CD4-positive, alpha-beta T cell treated with Interleukin-17A for 1 hour (primary cell): ENCODE measurements around the gene L3MBTL4.

Source experiments
- DNase-seq: peaks from one replicate; pipeline ENCODE4 v3.0.0-alpha.2; 2020

Gene L3MBTL4

DNA sequence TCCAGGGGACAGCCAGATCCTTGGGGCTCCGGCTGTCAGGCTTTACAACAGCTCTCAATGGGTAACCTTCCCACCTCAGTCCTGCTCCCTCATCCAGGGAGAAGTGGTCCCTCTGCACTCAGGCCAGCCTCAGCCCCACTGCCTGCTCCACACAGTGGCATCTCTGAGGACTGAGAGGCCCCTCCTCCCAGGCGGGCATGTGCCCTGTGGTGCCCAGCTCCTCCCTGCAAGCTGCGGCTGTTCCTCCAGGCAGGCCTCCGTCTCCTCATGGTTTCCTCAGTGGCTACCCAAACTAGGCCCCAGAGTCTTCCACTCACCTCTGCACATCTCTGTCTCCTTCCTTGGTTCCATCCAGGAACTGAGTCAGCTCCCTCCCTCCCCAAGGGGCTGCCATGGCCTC is 437.7 kb downstream of the L3MBTL4 start:
- no peak for DNase-seq

DNA sequence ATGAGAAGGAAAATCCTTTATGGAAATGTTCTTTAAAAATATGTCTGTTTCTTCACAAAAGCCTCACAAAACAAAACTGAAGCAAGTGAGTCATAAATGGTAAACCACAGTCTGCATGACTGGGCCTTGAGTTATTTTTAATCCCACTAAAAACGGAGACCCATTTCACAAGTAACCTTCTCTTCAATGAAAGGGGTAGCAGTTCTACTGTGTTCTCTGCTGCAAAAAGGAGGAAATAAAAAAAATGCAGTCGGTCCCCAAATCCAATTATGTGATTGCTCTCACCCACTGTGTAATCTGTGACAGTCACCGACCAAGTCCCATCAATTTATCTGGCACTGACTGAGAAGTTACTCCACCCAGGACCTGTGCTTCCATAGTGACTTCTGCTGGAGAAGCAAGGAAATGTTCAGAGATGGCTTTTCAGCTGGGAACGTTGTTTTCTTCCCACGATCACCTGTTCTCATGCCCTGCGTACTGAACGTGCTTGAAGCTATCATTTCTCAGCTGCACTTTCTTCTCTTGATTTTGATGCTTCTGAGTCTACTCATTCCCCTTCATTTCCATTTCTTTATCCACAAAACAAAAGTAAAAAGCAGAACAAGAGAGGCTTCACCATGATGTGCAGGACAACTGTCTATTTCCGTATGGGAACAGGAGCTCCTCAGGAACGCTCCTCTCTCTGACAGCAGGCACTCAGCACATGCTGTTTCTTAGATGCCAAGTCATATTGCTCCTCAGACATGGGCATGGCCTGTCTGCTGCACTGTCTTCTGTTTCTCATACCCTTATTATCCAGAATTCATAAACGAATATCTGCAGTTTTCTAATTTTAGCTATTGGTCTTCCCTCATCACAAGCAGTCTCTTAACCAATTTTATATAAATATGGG is 439.4 kb downstream of the L3MBTL4 start:
- no peak for DNase-seq

DNA sequence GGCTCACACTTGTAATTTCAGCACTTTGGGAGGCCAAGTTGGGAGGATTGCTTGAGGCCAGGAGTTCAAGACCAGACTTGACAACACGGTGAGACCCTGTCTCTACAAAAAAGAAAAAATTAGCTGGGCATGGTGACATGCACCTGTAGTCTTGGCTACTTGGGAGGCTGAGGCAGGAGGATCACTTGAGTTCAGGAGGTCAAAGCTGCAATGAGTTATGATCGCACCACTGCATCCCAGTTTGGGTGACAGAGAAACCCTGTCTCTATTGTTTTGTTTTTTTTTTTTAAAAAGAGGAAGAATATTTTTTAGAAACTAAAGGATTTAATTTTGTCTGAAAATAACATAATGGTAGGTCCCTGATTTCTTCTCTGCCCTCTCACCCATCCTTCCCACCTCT is 440.0 kb downstream of the L3MBTL4 start:
- no peak for DNase-seq

DNA sequence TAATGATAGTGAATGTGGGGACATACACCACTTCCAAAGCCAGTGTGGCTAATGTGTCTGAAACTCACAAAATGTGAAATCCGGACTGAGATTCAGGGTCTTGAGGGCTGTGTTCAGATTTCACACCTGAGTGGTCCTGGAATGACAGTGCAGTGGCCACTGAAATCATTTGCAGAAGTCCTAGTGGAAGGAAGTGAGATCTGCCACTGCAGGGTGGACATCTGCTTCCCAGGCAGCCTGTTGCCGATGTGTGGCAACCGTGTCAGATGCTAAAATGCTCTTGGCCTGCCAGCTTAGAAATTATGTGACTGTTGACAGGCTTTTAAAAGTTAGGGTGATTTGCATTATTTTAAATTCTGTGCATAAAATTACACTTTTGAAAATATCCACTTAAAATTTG is 441.6 kb downstream of the L3MBTL4 start:
- DNase-seq: no peak

DNA sequence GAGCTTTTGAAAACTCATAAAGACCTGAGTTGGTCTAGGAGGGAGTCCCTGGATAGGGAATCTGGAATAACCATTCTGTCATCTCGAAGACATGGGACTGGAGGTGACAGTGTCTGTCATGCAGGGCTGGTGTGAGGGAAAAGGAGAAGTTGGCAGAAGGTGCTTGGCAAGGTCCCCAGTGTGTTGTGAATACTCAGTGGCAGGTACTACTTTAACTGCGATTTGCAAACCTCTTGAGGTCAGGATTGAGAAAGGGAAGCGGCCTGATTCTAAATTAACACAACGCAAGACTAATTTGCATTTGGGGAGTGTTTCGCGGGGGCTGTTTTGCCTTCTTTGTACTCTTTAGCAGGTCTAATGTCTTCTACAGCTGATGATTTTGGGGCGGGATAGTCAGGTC is 442.4 kb downstream of the L3MBTL4 start:
- DNase-seq: no peak

DNA sequence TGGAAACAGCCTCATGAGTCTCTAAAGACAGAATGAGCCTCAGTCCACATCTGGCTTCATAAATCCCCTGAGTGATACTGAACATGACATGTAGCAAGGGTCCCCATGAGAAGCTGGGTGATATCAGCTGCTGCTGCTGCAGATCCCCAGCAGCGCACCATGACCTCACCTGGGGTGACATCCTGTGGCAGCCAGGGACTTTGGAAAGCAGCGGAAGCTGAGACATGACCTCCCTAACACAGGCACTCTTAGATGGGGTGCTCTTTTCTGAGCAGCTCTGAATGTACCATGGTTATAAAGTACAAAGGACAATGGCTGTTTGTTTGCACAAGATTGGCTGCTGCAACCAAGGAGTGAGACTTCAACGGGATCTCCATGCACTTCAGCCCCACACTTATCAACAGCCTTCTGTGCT is 444.7 kb downstream of the L3MBTL4 start:
- DNase-seq: no peak

DNA sequence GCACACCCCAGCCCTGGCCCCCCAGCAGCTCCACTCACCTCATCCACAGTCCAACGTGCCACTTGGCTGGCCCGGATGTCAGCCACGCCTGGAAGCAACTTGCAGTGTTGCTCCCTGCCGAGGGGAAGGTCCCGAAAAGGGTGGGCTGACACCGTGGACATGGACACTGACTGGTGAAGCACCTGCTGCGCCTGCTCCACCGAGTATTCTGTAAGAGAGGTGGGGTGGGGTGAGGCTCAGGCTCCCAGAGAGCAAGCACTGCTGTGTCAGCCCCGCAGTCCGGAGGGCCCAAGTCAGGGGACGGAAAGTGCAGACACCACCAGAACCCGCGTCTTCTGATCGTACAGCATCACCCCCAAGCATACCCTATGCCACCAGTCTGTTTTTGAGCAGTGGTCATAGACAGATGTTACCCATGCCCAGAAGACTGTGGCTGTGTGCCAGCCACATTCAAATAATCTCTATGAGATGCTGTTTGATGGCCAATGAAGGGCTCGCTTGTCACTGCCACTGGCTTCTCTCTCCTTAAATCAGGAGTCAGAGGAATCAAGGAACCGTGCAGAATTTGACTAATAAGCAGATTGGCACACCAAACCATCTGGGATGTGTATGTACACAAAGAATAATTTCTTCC is 445.2 kb downstream of the L3MBTL4 start:
- DNase-seq: no peak

DNA sequence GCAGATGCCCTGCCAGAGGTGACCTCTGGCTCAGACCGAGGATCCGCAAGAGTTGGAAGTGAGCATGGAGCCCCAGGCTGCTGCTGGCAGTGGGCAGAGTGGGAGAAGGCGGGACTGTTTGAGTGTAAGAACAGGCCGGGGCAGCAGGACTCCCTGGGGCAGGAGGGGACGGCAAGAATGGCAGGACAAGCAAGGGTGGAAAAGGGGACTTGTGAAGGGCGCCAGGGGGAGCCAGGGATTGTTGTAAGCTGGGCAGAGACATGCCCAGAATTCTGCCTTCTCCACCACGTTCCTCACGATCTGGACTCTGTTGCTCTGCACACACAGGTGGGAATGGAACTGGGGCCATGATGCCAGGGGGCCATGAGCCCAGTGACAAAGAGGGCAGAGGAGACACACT is 447.0 kb downstream of the L3MBTL4 start:
- DNase-seq: no peak

DNA sequence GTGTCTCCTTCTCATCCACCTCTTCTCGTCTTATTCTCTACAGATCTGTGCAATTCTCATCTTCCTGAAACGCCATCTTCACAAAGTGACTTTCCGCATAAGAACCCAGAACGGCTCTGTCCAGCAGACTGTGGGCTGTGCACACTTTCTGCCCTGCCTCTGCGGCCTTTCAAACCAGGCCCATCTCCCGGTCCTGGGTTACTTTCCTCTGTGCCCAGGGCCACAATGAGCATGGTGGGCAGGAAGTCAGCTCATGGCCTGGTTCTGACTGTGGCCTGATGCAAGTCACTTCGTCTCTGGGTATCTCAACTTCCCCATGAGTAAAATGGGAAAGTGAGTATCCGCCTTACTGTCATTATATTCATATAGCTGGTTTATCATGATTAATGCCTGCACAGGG is 447.7 kb downstream of the L3MBTL4 start:
- no peak for DNase-seq

DNA sequence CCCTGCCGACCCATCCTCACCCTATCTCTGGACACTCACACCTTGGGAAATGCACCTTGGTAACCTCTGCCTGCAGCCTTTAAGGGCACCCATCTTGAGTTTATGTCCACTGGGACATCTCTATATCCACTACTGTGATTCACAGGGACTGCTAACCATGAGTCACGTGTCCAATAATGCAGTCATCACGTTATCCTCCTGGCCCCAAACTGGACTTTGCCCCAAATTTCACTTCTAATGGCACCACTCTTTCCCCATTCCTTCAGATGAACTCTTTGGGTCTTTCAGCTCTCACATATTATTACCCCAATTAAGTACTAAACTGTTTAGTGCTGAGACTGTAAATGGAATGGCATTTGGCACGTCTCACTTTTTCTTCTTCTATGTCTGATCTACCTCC is 448.2 kb downstream of the L3MBTL4 start:
- DNase-seq: no peak

DNA sequence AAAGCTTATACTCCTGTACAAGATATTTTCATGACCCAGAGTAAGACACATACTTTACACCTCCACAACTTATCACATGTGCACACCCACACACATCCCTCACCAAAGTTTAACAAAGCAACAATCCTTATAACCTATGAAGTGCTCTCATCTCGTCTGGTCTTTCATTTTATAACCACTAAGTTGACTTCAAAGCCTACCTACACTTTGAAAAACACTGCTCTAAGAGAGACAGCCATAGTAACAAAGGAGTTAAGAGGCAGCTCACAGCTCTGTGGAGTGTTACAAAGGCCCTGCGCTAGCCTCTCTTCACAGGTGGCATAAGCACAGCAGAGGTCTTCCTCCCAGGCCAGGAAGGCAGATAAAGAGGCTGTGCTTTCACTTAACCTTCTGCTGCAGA is 449.7 kb downstream of the L3MBTL4 start:
- no peak for DNase-seq

DNA sequence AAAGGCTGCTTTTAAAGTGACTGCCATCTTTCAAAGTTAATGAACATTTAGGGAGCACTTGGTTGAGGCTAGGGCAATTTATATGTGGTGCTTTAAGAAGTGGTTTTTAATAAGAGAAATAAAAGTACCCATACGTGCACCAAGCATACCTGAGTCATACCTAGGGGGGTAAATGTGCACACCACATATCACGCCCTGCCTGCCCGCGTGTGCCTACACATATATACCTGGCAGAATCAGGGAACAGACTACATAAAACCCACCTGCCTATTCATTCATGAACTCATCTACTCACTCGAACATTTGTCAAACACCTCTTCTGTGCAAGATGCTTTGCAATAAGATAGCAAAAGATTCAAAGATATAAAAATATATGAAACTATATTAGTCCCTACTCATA is 450.1 kb downstream of the L3MBTL4 start:
- DNase-seq: no peak

DNA sequence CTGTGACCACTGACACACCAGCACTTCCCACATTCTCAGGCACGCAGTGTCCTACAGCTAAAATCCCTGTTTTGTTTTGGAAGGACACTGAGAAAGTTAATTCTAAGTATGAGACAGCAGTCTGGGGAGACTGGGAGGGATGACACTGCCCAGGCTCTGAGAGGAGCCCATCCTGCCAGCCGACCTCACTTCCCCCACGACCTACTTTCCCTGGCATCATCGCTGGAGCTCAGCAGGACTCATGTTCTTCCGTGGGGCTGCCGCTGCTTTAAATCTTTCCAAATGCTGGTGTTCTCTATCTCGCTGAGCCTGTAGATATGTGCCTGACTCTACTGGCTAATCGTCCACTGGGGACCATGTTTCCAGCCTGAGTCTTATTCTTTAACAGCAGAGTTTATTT is 450.6 kb downstream of the L3MBTL4 start:
- DNase-seq: no peak

DNA sequence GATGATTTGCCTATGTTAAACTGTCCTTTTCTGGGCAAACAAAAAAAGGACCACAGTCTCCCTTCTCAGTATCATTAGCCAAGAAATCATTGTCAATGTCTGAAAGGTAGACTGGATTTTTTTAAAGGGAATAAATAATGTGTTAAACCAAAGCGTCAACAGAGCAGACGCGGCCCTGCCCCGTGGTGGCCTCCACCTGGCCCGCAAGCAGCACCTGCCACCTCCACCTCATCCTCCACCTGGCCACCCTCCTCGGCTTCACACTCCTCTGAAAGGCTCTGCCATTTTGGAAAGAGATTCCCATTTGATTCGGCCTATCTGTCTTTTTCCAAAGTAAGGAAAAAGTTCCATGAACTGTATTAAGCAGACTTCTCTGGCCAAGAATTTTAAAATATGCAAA is 451.4 kb downstream of the L3MBTL4 start:
- DNase-seq: no peak

DNA sequence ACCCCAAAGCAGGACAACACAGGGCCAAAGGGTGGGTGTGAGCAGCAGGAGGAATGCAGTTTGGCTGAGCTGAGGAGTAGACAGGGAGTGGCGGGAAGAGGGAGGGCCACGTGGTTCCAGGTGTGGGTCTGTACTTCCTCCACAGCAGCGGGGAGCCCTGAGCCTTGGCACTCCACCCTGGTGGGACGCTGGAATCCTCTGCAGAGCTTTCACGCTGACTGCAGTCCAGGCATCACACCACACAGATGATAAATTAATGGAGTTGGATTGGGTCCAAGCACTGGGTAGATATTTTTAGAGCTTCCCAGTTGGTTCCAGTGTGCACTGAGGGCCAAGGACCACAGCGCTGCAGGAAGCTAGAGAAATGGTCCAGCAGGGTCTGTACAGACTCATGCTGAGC is 452.3 kb downstream of the L3MBTL4 start:
- no peak for DNase-seq

DNA sequence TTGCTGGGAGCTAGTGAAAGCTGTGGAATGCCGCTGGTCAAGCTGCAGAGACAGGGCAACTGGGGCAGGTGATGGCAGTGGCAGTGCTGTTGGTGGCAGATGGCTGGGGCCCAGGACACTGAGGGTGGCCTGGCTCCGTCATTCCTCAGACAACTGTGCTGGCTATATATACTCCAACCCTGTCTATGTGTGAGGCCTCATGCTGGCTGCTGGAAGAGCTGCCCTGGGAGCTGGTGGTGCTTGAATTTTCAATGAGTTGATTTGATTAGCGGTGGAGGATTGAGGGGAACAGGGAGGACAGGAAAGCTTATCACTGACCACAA is 452.9 kb downstream of the L3MBTL4 start:
- no peak for DNase-seq

DNA sequence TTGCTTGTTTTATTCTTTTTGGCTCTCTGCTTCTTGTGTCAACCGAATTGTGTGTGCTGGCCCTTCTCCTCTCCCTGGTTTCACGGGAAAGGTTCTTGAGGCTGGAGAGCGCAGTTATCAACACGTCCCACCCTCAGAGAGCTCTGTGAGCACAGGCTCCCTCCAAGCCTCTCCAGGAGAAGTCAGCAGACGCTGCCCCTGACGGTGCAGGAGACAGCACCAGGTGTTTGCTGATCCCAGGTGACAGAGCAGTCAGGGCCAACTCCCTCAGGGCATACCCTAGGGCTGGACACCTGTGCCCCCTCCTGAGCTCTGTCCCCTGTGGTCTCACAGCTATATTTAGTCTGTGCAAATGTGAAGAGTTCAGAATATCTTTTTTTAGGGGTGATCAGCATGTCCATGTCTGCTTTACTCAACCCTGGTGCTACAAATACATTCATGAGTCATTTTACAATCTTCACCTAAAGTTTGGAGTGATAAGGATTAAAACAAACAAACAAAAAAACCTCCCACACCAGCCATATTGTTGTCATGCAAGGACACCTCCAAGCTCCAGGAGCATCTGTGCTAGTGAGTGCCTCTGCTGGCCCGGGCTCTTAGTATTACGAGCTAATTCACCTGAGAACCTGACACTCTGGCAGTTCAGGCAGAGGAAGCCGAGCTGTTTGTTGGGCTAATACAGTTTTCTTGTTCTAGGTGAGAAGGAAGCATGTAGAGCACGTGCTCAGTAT is 453.4 kb downstream of the L3MBTL4 start:
- no peak for DNase-seq

DNA sequence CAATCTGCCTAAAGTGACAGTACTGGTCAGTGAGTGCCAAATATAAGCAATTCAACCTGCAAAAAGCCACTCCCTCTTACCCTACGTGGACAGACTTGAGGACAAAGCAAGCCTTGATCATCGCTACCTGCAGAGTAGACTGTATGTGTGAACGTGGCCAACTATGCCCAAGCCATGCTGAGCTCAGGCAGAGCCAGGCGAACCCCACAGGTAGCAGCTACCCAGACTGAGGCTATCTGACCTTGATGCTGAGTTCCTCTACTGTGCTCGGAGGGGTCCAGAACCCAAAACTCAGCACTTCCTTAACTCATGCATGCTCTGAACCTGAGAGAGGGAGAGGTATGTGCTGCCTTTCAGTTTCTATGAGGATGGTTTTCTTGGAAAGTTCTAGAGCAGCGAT is 455.9 kb downstream of the L3MBTL4 start:
- DNase-seq: no peak

DNA sequence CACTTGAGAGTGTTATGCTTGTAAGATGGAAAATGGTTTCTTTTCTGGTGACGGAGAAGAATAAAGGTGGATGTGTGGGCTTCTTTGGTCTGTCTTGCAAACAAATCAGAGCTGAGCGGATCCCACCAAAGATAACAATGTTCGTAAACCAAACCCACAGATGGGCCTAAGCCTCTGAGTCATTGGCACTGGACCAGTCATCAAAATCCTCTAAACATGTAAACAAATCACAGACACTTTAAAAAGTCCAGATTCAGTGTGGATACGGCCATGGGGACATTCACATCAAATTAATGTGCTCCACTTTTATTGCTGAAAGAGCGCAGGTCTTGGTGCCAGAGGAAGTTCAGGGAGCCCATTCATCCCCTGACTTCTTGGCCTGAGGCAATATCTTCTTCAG is 458.9 kb downstream of the L3MBTL4 start:
- no peak for DNase-seq

DNA sequence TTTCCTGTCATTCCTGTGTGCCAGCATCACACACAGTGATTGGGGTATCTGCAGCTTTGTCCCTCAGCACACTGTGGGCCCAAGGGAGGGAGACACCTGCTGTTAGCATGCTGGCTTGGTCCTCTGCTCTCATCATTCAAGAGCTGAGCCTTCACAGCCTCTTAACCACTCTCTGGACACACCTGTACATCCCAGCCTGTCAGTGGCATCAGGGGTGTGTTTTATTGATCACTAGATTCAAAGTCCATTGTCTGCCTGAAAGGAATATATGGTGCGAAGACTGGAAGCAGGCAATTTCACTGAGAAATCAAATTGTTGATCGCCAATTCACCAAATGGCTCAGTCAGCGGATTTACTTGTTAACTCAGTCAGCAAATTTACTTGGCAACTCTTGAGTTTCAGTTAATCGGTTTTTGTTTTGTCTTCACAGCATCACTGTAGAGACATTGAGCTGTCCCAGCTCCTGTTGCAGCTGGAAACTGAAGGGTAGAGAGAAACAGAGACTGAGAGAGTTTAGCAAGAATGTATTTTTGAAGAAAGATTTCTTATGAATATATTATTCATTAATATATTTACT is 463.1 kb downstream of the L3MBTL4 start:
- no peak for DNase-seq

DNA sequence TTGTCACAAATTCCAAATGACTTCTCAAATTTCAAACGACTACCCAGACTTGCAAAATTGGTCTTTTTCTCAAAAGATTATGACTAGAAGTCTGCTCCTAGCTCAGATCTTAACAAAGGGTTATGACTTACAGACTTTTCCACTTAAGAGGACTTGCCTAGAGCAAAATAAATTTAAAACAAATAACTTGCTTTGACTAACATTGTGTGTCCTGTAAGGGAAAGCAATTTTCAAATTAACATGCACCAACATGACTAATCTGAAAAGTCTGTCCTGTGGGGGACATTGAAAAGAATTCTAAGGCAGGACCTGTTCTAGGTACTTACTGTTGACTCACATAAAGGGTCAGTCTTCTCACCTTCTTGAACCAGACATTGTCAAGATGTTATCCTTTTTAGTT is 465.9 kb downstream of the L3MBTL4 start:
- DNase-seq: no peak

DNA sequence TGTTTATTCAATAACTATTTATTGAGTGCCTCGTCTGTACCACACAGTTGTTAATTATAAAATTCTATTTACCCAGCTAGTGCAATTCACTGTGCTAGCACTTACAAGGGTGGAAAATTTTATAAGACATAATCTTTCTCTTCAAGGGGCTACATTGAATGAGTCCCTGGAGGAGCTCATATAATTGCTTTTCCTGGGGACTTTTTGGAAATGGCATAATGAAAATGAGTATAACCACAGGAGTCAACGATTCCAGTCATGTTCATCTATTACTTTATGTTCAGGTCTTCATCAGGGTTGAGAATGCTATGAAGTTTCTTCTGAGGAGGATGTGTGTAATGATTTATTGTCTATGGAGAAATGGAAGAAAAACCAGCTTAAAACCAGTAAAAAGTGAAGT is 466.5 kb downstream of the L3MBTL4 start:
- DNase-seq: no peak

DNA sequence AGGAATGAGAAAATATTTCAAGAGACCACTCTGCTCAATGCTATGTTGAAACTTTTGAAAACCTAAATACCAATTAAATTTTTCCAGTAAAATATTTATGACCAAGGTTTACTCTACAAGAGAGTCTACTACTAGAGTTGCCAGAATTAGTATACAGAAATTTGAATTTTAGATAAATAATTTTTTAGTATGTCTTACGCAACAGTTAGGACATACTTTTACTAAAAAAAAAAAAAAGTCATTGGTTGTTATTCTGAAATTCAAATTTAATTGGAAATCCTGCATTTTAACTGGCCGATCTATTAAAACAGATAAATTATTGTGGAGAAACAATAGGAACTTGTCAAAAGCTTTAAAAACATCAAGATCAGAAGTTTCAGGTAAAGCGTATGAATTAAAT is 470.3 kb downstream of the L3MBTL4 start:
- no peak for DNase-seq

DNA sequence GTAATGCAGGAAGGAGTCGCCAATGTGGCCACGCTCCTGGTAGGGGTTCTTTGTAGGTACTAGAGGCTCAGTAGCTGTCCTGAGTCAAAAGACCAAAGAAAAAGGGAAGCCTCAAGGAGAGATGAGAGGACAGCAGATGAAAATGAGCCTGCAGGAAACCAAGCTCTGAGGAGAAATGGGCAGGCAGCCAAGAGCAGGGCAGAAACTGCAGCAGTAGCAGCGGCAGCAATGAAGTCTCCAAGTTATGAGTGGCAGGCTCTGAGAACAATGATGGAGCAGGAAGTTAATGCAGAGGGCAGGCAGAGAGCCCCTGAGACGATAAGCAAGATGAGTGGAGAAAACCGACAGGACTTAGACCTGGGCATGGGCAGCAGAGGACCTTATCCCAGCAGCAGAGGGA is 471.2 kb downstream of the L3MBTL4 start:
- DNase-seq: no peak
